Esophagus mucosa (tissue), 1 donor: Measurements from ENCODE around the gene BIN2. TPM values are rescaled to one million over a fixed set of nuclear protein-coding genes. Genes with fewer than 3 reads are reported as not detected.

Experiments used
- ATAC-seq: fragments of 200-7000 bp; cut with Tn5 transposase; one replicate; pipeline ENCODE4 v1.9.1; 2020
- total RNA-seq: library from RNA; stranded (reverse); gene quantifications from one replicate; pipeline ENCODE4 v1.2.4, GENCODE V29; 2023
- donor health status: DM: yes; HTN: yes; CAD: no.

BIN2 gene
- 1.5 TPM for total RNA-seq

DNA sequence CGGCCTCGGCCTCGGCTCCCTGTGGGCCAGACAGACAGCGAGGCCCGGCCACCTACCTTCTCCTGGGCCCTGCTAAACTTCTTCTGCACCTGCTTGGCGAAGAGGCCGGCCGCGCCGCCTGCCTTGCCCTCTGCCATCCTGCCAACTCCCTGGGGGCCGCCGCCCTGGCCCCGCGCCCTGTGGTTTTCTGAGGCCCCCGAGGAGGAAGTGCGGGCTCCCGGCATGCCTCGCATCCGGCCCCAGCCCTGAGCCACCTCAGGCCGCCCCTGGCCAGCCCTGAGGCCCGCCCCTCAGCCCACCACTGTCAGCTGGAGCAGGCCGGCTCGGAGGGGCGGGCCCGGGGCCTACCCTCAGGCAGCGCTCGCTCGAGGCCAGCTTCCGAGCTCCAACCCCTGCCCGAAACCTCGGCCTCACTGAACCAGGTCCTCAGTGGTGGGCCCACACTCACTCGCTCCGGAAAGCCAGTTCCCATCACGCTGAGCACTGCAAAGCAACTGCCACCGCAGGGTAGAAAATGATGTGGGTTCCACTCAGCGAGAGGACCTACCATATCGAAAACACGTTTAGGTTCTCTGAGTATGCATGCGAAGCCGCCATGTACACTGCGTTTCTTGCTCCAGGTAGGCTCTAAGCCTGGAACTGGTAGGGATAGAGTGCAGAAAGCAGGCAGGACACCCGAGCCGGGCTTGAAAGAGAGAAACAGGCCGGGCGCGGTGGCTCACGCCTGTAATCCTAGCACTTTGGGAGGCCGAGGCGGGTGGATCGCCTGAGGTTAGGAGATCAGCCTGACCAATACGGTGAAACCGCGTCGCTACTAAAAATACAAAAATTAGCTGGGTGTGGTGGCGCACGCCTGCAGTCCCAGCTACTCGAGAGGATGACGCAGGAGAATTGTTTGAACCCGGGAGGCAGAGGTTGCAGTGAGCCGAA is at the start of gene BIN2:
BIN2 (minus strand) TSS at position 209 of the 930 bp plus-strand sequence; CDS start at position 137, 72 bp downstream.
- ATAC-seq = peak; percentile 50

DNA sequence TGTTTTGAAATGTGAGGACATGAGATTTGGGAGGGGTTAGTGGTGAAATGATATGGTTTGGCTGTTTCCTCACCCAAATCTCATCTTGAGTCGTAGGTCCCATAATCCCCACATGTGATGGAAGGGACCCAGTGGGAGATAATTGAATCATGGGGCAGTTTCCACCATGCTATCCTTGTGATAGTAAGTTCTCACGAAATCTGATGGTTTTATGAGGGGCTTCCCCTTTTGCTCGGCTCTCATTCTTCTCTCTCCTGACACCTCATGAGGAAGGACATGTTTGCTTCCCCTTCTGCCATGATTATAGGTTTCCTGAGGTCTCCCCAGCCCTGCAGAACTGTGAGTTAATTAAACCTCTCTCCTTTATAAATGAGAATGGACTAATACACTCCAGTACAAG is 49.2 kb upstream of the BIN2 start:
- ATAC-seq = no peak

GRCh38 chr12:51372021-51372420 is 48.0 kb upstream of the BIN2 start:
- no peak for ATAC-seq

GRCh38 chr12:51371295-51371953 is 47.5 kb upstream of the BIN2 start:
- peak; percentile 91 for ATAC-seq

DNA sequence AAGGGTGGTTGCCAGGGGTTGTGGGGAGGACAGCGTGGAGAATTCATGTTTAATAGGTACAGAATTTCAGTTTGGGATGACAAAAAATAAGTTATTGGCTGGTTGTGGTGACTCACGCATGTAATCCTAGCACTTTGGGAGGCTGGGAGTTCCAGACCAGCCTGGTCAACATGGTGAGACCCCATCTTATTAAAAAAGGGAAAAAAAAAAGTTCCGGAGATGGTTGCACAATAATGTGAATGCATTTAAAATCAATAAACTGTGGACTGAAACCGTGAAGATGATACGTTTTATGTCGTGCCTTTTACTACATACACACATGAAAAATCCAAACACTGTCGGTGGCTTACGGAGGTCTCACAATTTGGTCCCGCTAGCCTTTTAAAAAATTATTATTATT is 46.7 kb upstream of the BIN2 start:
- no peak for ATAC-seq

DNA sequence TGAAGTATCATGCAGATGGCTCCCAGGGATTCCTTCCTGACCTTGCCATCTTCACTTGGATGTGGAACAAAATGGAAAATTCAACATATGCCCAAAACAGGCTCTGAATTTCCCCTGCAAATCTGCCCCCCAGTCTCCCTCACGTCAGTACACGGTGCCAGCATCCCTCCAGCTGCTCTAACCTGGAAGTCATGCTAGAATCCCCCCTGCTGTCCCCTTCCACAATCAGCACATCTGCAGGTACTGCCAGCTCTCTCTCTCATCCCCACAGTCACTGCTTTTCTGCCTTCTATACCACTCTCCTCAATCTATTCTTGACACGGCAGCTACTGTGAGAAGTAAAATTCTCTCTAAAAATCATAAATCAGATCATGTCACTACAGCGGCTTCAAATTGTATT is 45.6 kb upstream of the BIN2 start:
- no peak for ATAC-seq

- peak; percentile 70 for ATAC-seq
These were observed 44.9 kb upstream of the BIN2 start for GRCh38 chr12:51368640-51369517.

GRCh38 chr12:51365276-51365675 is 41.3 kb upstream of the BIN2 start:
- no peak for ATAC-seq

GRCh38 chr12:51364001-51364400 is 40.0 kb upstream of the BIN2 start:
- ATAC-seq = no peak

DNA sequence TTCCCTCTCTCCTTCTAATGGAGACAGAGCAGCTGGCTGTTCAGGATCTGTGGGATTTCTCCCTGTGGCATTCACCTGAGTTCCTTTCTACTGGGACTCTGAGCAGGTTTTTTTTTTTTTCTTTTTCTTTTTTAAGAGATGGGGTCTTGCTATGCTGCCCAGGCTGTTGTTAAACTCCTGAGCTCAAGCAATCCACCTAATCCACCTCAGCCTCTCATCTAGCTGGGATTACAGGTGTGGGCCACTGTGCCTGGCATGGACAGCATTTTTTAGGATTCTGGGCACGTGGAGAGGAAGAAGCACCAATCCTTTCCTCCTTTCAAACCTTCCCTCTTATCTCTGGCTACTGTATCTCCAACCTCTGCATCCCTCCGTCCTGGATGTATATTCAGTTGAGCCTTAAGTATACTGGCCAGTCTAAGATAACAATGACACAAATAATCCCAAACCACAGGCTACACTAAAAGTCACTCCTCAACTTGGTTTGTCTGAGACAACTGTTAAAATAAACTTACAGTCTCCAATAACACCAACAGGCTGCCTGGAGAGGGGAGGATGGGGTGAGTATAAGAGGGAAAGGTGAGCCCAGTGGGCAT is 38.9 kb upstream of the BIN2 start:
- no peak for ATAC-seq

DNA sequence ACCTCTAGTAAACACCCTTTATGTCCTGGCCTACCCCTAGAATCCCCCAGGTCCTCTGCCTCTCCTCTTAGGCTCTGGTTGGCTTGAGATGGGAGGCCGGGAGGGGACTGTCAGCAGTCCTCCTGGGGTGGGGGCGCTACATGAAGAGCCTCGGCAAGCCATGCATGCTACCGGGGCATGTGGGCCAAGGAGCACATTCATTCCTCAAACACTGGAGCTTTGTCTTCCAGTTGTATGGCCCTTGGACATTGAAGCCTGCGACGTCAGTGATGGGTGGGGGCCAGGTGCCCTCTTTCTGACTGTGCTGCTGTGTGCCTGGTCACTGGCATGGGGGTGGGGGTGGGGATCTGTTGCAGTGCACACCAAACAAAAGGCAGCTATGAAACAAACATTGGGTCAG is 38.3 kb upstream of the BIN2 start:
- no peak for ATAC-seq

- ATAC-seq = no peak
These were observed 37.4 kb upstream of the BIN2 start for GRCh38 chr12:51361161-51362016.

DNA sequence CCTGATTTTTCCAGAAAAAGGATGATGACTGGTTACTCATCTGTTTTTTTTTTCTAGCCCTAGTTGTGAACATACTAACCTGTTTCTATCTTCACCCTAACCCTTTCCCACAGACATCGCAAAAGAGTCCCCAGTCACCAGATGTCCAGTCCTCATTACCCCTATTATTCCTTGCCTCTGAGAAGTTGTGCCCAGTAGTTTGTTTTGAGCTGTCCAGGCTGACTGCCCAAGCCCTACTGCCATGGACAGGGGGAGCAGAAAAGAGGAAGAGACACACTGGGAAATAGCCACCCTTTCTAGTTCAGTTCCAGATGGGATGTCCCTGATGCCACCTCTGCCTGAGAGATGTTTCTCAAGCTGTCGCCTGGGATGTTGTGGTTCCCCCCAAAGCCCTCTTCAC is 36.3 kb upstream of the BIN2 start:
- no peak for ATAC-seq

GRCh38 chr12:51359851-51360250 is 35.9 kb upstream of the BIN2 start:
- ATAC-seq = no peak

GRCh38 chr12:51358496-51358895 is 34.5 kb upstream of the BIN2 start:
- no peak for ATAC-seq

DNA sequence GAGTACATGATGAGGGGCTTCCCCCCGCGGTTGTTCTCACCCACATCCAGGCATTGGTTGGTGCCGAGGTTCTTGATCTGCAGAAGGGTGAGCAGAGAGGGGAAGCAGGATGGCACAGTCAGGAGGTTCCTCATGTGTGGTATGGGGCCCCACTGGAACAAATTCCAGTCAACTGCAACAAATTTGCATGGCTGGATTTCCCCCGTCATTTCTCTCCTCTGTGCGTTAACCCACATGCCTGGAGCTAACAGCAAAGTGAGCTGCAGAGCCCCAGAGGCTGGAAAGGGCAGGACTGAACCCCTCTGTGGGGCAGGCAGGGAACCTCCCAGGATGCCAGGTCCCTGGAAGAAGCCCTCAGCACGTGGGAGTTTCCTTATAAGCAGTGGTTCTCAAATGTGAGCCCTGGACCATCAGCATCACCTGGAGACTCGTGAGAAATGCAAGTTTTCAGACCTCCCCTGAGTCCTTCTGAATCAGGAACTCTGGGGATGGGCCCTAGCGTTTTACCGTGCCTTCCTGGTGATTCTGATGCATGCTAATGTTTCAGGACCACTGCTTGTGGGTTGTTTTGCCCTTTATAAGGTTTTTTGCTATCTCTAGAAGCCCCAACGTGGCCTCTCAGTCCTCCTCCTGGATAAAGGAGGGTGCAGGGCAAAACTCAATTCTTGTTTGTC is 33.5 kb upstream of the BIN2 start:
- no peak for ATAC-seq

DNA sequence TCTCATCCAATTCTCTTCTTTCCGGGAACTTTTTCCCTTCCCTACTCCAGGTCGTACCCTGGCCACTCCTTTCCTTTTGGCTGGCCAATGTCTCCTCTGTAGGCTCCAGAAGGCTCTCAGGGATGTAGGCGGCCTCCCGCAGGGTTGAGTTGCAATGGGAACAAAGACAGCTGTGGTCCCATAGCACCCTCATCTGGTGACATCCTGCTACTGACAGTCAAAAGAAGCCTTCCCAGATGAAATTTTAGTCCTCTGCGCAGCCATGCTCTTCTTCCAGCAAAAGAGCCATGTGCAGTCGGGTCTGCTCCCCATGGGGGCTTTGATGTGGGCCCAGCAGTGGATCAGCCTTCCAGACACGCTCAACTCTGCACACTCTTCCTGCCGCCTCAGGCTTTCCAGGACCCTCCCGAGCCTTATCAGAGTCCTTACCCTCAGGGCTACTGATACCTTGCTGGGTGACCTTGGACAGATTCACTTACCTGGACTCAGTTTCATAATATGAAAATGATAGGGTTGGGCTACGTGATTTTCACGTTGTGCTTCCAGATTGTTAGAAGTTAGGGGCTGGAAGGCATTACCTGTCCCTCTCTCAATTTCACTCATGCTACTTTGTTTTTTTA is 28.0 kb upstream of the BIN2 start:
- ATAC-seq = peak; percentile 77

GRCh38 chr12:51349026-51349425 is 25.1 kb upstream of the BIN2 start:
- no peak for ATAC-seq

DNA sequence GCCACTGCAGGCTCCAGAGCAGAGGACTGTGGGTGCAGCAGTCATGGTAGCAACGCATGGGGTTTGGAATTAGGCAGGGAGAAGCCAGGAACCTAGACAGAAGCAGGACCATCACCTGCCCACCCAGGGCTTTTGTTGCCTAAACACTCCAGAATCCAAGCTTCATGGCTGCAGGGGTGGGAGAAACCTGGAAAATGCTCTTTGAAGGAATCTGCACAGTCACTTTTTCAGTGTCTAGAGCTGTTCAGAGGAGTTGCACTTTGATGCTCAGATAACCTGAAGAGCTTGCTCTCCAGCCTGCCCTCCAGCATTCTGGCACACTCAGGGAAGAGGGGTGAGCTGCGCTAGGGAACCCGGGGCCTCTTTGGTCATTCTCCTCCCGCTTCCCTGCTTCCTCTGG is 24.1 kb upstream of the BIN2 start:
- ATAC-seq = no peak

DNA sequence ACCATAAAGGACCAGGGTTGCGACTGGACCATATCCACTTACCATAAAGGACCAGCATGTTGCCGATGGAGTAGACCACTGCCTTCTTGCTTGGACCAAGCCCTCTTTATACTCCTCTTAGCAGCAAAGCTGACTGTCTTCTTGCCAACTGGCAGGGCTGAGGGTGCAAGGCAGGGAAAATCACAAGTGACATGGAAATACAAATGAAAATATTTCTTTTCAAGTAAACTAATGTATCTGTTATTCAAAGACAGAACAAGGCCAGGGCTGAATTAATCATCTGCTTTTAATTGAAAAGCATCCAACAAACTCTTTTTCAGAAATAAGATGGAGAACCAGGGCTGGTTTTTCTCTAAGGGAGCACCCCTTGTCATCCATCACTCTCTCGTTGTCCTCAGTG is 22.6 kb upstream of the BIN2 start, which contains the start of gene CELA1:
CELA1 (minus strand) TSS at position 99 of the 400 bp plus-strand sequence; CDS start at position 58, 41 bp downstream.
- no peak for ATAC-seq
